Measurements from ENCODE around the gene RGS9. TPM values are rescaled to one million over a fixed set of nuclear protein-coding genes. Genes with fewer than 3 reads are reported as not detected.
"Not testable (repeated sequence)": the region's sequence is repeated elsewhere in the genome, so short reads cannot be mapped to it uniquely, and the experiment has no call there.

Gene RGS9
- polyA plus RNA-seq, 1 donor = 2.2 TPM

GRCh38 chr17:65115839-65116238 lies 21.3 kb upstream of the RGS9 start:
- DNase-seq (ENCODE audit: low read depth) = no peak

GRCh38 chr17:65116515-65116914 lies 20.7 kb upstream of the RGS9 start:
- not testable (repeated sequence) for DNase-seq (ENCODE audit: low read depth)

GRCh38 chr17:65117384-65118035 lies 19.7 kb upstream of the RGS9 start:
- no peak for DNase-seq (ENCODE audit: low read depth)

- no peak for DNase-seq (ENCODE audit: low read depth)
These were observed 15.8 kb upstream of the RGS9 start for GRCh38 chr17:65121368-65121767.

- no peak for DNase-seq (ENCODE audit: low read depth)
These were observed 15.0 kb upstream of the RGS9 start for GRCh38 chr17:65121916-65122806.

- DNase-seq (ENCODE audit: low read depth) = peak; percentile 80
These were observed 14.1 kb upstream of the RGS9 start for GRCh38 chr17:65122836-65123756.

GRCh38 chr17:65123757-65124675 lies 13.2 kb upstream of the RGS9 start:
- DNase-seq (ENCODE audit: low read depth) = no peak

- DNase-seq (ENCODE audit: low read depth) = no peak
These were observed 6.3 kb upstream of the RGS9 start for GRCh38 chr17:65130832-65131231.

GRCh38 chr17:65131240-65131639 lies 5.9 kb upstream of the RGS9 start:
- DNase-seq (ENCODE audit: low read depth) = no peak

- DNase-seq (ENCODE audit: low read depth) = no peak
These were observed 5.2 kb upstream of the RGS9 start for GRCh38 chr17:65131946-65132345.

- no peak for DNase-seq (ENCODE audit: low read depth)
These were observed 3.1 kb upstream of the RGS9 start for GRCh38 chr17:65134035-65134434.

GRCh38 chr17:65139101-65139764 lies 2.1 kb downstream of the RGS9 start:
- DNase-seq (ENCODE audit: low read depth) = no peak

GRCh38 chr17:65142247-65142646 lies 5.1 kb downstream of the RGS9 start:
- no peak for DNase-seq (ENCODE audit: low read depth)

GRCh38 chr17:65143889-65144604 lies 6.9 kb downstream of the RGS9 start:
- DNase-seq (ENCODE audit: low read depth) = no peak

- DNase-seq (ENCODE audit: low read depth) = no peak
These were observed 8.6 kb downstream of the RGS9 start for GRCh38 chr17:65145743-65146142.

GRCh38 chr17:65147955-65148354 lies 10.8 kb downstream of the RGS9 start:
- DNase-seq (ENCODE audit: low read depth) = no peak

- DNase-seq (ENCODE audit: low read depth) = no peak
These were observed 17.8 kb downstream of the RGS9 start for GRCh38 chr17:65154770-65155589.

GRCh38 chr17:65155622-65156021 lies 18.5 kb downstream of the RGS9 start:
- DNase-seq (ENCODE audit: low read depth) = no peak
